ENCODE data around the gene TOR4A. TPM values are rescaled to one million over a fixed set of nuclear protein-coding genes. Genes with fewer than 3 reads are reported as not detected.
A peak's percentile ranks its signal among the peaks of the same experiment; 100 is the strongest.

TOR4A gene
- total RNA-seq, result 10 to 100 TPM in 4 of 7 donors, 1 to 10 TPM in 3; 6.4 to 16.3 (median 11.2) TPM
- polyA plus RNA-seq, result 1 to 10 TPM in 1 of 2 donors, under 1 TPM in 1; 0.85 to 5.3 TPM
- long read RNA-seq, donor 1, partial matches to known transcripts, result 0 of 4 reads
- long read RNA-seq, donor 1, other reads (novel, unspliced or antisense), result 4 of 4 reads
- long read RNA-seq, donor 2, result 0 reads
- long read RNA-seq, donor 3, full-length matches to known transcripts, result 17 of 35 reads
- long read RNA-seq, donor 3, partial matches to known transcripts, result 18 of 35 reads
- long read RNA-seq, donor 3, other reads (novel, unspliced or antisense), result 0 of 35 reads

DNA sequence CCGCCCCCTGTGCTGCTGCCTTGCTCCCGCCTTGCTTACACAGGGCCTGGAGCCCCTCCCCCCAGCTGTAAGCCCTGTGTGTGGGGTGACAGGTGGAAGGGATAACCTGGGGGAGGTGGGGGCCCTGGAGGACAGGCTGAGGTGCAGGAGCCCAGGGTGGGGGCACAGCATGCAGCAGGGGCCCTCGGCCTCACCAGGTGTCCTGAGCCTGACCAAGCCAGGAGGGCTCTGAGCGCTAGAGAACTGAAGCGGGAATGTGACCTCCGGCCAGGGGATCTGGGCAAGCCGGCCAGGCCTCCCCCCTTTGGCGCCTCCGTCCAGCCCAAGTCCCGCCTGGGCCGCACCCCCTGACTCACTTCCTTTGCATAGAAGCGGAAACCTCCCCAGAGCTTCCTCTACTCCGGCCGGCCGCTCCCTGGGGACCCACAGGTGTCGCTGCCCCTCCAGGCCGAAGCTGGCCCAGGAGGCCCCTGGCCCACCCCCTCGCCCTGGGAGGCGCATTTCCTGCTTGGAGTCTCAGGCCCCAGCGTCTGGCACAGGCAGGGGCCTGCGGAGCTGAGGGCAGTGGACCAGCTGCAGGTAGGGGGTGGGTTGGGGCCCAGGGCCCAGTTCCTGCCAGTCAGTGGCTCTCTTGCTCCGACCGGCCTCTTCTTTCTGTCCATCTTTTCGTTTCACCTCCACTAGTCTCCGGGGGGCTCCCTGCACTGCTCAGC lies at the start of gene TOR4A:
TSS of gene TOR4A (plus strand) at position 398 of the 713 bp plus-strand sequence. CDS start 964 bp downstream, outside the sequence.
- WGBS, 3 donors, result 2 to 6% (median 2%) methylated on average over 21 to 25 of the region's 25 CpGs
- no peaks in the 10 kb centered on the region for H3K36me3 ChIP-seq
- peak within 1 kb of the TSS; percentile 74 to 87 for H3K27ac ChIP-seq
- no peaks in the 10 kb centered on the region for H3K9me3 ChIP-seq
- DNase-seq, result peak; percentile 78 to 87 (median 85)
- H3K4me3 ChIP-seq, result peak within 1 kb of the TSS; percentile 47
- no peaks in the 10 kb centered on the region for H3K27me3 ChIP-seq
- TF ChIP-seq POLR2A (IDR thresholded peaks at IDR 0.05), result peak; percentile 12
- no peak for TF ChIP-seq EP300 (IDR thresholded peaks at IDR 0.05)
- TF ChIP-seq, protein P1, sequence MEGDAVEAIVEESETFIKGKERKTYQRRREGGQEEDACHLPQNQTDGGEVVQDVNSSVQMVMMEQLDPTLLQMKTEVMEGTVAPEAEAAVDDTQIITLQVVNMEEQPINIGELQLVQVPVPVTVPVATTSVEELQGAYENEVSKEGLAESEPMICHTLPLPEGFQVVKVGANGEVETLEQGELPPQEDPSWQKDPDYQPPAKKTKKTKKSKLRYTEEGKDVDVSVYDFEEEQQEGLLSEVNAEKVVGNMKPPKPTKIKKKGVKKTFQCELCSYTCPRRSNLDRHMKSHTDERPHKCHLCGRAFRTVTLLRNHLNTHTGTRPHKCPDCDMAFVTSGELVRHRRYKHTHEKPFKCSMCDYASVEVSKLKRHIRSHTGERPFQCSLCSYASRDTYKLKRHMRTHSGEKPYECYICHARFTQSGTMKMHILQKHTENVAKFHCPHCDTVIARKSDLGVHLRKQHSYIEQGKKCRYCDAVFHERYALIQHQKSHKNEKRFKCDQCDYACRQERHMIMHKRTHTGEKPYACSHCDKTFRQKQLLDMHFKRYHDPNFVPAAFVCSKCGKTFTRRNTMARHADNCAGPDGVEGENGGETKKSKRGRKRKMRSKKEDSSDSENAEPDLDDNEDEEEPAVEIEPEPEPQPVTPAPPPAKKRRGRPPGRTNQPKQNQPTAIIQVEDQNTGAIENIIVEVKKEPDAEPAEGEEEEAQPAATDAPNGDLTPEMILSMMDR (IDR thresholded peaks at IDR 0.05), result no peak
- intact Hi-C loops (cut with DNase I), result no loop called here
- H3K4me1 ChIP-seq (ENCODE audit: insufficient read depth), result peaks cover 12% of the 10 kb centered on the region

DNA sequence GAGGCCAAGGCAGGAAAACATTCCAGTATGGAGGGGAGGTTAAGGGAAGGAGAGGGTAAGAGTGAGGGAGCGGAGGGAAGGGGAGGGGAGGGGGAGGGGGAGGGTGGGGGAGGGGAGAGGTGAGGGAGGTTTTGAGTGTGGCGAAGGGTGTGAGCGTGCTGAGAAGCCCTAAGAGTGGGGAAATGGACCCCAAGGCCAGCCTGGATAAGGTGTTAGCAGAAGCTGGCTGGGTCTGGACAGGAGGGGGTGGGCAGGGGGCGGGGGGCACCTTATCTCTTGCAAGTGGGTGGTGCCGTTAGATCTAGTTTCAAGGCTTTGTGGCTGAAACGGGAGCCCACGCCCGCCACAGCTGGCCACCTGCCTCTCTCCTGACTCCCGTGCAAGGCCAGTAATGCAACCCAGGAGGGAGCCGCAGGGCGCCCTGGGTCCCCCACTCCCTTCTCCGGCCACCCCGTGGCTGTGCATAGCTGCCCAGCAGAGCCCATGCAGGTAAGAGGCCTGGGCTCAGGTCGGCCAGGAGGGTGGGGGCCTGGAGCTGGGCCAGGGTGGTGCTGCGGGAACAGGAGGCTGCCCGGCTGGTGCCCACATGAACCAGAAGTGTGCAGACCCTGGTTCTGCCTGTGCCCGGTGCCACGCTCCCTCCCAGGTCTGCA lies 49.5 kb upstream of the TOR4A start:
- Histone ChIP-seq H3K4me1 (ENCODE audit: insufficient read depth) (peaks cover under 1% of the 10 kb centered on the region), H3K27ac (no peak overlapping the region), H3K4me3 (no peak overlapping the region), H3K27me3 (peaks cover 12% of the 10 kb centered on the region), H3K36me3 (no peaks in the 10 kb centered on the region), H3K9me3 (no peaks in the 10 kb centered on the region)
- intact Hi-C loops (cut with DNase I), result loop anchor here in 3 of 4 donors (5.0 to 10.0 kb wide), 3 partner anchors 101 to 443 kb away; no protein-coding TSS in a partner anchor
- 8 to 27% (median 13%) methylated on average over 15 to 18 of the region's 18 CpGs for WGBS, 3 donors
- no peak for DNase-seq
- no peak for TF ChIP-seq POLR2A (IDR thresholded peaks at IDR 0.05)

DNA sequence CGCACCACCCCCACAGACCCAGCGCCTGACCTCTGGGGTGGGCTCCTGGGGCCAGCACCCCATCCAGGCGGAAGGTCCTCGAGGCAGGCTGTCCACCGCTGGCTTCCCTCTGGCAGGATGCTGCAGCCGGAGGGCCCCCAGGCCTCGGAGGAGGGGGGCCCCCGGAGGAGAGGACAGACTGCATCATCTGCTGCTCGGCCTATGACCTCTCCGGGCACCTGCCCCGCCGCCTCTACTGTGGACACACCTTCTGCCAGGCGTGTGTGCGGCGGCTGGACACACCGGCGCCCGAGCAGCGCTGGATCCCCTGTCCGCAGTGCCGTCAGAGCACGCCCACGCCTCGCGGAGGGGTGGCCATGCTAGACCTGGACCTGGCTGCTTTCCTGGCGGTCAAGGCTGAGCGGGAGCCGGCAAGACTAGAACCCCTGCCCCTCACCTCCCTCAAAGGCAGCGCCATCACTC lies 49.0 kb upstream of the TOR4A start:
- no peaks in the 10 kb centered on the region for H3K9me3 ChIP-seq
- H3K36me3 ChIP-seq, result no peaks in the 10 kb centered on the region
- H3K27ac ChIP-seq, result no peak overlapping the region
- 11 to 32% (median 16%) methylated on average over 28 to 29 of the region's 29 CpGs for WGBS, 3 donors
- H3K27me3 ChIP-seq, result peaks cover 12% of the 10 kb centered on the region
- H3K4me1 ChIP-seq (ENCODE audit: insufficient read depth), result no peaks in the 10 kb centered on the region
- TF ChIP-seq, protein P1 (IDR thresholded peaks at IDR 0.05), result no peak
- no peak for TF ChIP-seq EP300 (IDR thresholded peaks at IDR 0.05)
- no peak for TF ChIP-seq POLR2A (IDR thresholded peaks at IDR 0.05)
- intact Hi-C loops (cut with DNase I), result loop anchor here in 3 of 4 donors (5.0 to 10.0 kb wide), 3 partner anchors 101 to 444 kb away; no protein-coding TSS in a partner anchor
- DNase-seq, result no peak
- H3K4me3 ChIP-seq, result no peak overlapping the region

DNA sequence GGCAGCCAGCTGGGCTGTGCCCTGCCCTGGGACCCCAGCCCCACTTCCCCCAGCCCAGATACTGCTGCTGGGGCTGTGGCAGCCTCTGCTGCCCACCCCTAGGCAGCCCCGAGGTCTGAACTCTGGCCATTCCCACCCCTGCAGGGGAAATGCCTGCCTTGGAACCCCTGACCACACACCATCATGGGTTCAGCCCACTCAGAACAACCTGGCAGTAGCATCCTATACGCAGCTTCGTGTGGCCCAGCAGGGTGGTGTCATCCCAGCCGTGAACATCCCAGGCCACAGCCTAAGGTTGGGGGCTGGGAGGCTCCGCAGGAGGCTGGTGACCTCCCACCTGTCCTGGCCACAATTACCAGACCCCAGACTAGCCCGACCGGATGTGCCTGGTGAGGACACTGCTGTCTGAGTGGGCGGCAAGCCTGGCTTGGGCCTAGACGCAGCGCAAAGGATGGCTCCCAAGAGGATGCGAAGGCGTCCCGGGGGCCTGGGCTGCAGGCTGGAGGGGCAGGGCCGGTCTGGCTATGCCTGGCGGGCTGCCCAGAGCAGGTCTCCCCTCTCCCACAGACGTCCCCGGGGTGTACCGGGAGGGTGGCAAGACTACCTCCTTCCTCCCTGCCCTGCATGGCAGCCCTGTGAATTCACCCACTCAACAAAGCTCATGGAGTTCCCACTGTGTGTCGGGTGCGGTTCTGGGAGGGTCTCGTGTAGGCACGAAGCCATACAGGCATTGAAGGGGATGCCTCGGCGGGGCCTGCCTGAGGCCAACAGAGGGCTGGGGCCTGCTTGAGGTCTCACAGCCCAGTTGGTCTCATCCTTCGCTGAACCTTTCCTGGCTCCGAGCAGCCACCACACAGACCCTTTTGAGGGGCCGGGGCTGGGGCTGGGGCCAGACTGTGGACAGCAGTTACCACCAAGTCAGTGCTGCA lies 48.3 kb upstream of the TOR4A start:
- Histone ChIP-seq H3K4me1 (ENCODE audit: insufficient read depth) (no peaks in the 10 kb centered on the region), H3K27me3 (peaks cover 12% of the 10 kb centered on the region), H3K27ac (no peak overlapping the region), H3K9me3 (no peaks in the 10 kb centered on the region), H3K36me3 (no peaks in the 10 kb centered on the region), H3K4me3 (no peak overlapping the region)
- DNase-seq, result no peak
- 33 to 39% (median 35%) methylated on average over 27 of the region's 27 CpGs for WGBS, 3 donors
- TF ChIP-seq EP300 (IDR thresholded peaks at IDR 0.05) (no peak), POLR2A (IDR thresholded peaks at IDR 0.05) (no peak)
- TF ChIP-seq, protein P1 (IDR thresholded peaks at IDR 0.05), result no peak
- intact Hi-C loops (cut with DNase I), result loop anchor here in 3 of 4 donors (5.0 to 10.0 kb wide), 3 partner anchors 102 to 444 kb away; no protein-coding TSS in a partner anchor

Measured in ovary (tissue), 10 donors.